ENCODE data around the gene MCCD1.

Gene MCCD1

DNA sequence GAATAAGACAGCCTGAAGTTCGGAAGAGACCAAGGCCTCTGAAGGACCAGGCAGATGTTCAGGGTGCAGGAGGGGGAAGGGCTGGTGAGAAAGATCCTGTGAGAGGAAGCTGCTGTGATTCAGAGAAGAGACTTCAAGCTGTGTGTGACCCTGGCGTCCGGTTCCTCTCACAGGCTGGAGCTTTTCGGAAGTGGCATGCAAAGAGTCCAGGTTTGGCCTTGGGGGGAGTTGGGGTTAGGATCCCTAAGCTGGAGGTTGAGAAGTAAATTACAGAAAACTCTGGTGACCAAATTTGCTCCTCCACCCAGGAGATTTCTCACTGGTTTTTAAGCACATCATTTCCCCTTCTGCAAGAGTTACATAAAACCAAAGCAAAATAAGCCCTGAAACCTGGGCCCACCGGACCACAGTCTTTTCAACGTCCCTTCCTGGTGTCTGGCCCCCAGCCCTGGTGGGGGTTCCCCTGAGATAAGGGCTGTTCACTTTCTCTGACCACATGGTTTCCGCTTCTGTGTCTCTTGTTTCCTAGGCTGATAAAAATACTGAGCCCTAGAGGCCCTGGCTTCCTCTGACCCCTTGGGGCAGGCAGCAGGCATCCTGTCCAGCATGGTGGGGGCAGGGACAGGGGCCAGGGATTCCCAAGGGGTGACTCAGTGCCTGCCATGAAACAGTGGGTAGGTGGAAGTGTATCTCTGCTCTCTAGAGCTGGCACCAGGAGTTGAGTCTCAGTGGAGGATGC is 31.4 kb downstream of the MCCD1 start:
- no peak for DNase-seq
- no peak for TF ChIP-seq GATA1 (IDR thresholded peaks at IDR 0.05; ENCODE audit: low read depth, low read length)

DNA sequence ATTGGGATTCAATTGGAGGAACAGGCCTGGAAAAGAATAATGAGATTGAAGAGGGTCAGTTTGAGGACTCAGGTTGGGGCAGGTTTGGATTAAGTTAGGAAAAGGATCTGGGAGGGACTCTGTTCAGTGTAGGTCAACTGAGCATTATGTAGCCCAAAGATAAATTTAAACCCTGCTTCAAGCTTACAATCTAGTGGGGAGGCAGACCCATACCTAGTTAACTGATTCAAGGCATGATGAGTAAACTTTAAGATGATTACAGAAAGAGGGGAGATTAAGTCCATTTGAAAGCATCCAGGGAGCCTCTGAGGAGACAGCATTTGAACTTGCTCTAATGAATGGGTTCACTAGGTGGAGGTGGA is 31.9 kb downstream of the MCCD1 start:
- TF ChIP-seq GATA1 (IDR thresholded peaks at IDR 0.05; ENCODE audit: low read depth, low read length) (no peak), POLR2A (IDR thresholded peaks at IDR 0.05; ENCODE audit: low read length) (no peak)

DNA sequence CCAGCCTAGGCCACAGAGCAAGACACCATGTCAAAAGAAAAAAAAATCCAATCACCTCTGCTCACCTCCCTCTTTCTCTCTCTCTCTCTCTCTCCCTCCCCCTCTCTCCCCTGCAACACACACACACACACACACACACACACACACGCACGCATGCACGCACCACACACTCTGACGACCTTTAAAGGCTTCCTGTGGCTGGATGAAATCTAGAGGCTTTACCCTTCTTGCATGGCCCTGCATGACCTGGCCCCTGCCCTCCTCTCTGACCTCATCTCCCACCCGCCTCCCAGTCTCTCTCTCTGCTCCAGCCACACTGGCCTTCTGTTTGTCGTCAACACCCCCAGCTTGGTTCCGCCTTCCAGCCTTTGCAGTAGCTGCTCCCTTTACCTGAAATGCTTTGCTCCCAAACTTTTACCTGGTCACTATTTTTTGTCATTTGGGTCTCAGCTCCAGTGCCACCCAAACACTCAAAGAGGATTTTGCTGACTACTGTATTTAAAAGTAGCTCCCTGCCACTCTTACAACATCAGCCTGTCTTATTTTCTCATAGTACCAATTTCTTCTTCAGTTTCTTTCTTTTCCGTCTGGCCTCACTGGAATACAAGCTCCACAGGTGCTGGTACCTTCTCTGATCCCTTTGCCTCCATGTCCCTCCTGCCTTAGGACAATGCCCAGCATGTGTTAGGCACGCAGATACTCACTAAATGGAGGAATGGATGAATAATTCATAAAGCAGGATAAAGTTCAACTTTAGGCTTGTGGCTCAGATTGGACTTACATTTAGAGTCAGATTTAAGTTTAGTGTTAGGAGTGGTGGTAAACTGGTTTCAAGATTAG is 39.0 kb downstream of the MCCD1 start:
- TF ChIP-seq GATA1 (IDR thresholded peaks at IDR 0.05; ENCODE audit: low read depth, low read length) (no peak), POLR2A (IDR thresholded peaks at IDR 0.05; ENCODE audit: low read length) (no peak)
- no peak for DNase-seq

More for the DNA sequence above, 31.9 kb downstream of the MCCD1 start:
- no peak for DNase-seq

DNA sequence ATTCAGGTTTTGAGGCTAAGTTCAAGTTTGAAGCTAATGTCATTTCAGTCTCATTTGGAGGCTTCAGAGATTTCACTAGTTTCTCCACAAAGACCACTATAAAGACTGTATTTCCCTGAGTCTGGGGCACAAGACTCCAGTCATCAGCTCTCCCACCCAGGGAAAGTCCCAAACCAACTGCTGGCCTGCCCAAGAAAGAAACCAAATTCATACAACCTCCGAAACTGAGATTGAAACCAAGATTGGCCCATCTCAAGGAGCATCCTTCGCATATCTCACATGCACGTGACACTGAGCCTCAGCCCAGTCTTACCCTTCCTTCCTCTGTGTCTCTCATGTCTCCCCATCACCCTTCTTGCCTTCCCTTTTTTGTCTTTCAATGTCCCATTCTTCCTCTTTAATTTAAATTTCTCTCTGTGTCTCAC is 39.8 kb downstream of the MCCD1 start:
- DNase-seq, result no peak
- TF ChIP-seq GATA1 (IDR thresholded peaks at IDR 0.05; ENCODE audit: low read depth, low read length) (no peak), POLR2A (IDR thresholded peaks at IDR 0.05; ENCODE audit: low read length) (no peak)

DNA sequence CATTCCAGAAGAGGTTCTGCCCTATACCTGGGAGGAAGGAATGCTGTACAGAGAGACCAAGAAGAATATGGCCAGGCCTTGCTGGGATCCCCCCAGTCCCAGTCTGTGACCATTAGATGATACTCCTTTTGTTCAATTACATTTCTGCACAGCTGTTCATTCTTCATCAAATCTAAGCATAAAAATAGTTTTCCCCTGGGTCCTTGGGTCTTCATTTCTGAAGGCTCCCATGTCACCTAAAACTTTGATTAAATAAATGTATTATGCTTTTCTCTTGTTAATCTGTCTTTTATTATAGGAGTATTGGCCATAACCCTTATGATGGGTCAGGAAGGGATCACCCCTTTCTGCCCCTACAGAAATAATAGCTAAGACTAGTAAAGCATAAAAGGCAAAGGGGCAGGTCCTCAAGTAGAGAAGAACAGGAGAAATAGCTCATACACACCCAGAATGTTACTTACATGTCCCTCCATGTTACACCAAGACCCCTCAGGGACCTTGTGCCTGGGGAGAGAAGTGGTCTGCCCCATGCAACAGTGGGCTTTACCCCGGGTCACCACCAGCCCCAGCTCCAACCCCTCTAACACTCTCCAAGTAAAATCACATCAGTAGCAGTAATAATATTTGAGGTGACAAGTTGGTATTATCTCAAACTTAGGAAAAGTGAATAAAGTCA is 41.2 kb downstream of the MCCD1 start:
- no peak for DNase-seq
- TF ChIP-seq GATA1 (IDR thresholded peaks at IDR 0.05; ENCODE audit: low read depth, low read length) (no peak), POLR2A (IDR thresholded peaks at IDR 0.05; ENCODE audit: low read length) (no peak)

DNA sequence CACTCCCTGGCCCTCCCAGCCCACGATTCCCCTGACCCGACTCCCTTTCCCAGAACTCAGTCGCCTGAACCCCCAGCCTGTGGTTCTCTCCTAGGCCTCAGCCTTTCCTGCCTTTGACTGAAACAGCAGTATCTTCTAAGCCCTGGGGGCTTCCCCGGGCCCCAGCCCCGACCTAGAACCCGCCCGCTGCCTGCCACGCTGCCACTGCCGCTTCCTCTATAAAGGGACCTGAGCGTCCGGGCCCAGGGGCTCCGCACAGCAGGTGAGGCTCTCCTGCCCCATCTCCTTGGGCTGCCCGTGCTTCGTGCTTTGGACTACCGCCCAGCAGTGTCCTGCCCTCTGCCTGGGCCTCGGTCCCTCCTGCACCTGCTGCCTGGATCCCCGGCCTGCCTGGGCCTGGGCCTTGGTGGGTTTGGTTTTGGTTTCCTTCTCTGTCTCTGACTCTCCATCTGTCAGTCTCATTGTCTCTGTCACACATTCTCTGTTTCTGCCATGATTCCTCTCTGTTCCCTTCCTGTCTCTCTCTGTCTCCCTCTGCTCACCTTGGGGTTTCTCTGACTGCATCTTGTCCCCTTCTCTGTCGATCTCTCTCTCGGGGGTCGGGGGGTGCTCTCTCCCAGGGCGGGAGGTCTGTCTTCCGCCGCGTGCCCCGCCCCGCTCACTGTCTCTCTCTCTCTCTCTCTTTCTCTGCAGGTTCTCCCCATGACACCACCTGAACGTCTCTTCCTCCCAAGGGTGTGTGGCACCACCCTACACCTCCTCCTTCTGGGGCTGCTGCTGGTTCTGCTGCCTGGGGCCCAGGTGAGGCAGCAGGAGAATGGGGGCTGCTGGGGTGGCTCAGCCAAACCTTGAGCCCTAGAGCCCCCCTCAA is 43.5 kb downstream of the MCCD1 start, which contains the start of gene LTA:
Gene LTA, plus strand, starts transcription at position 249 of the 871 bp plus-strand sequence. Its CDS starts 454 bp downstream, at position 703.
- DNase-seq, result no peak
- TF ChIP-seq POLR2A (IDR thresholded peaks at IDR 0.05; ENCODE audit: low read length), result no peak
- TF ChIP-seq GATA1 (IDR thresholded peaks at IDR 0.05; ENCODE audit: low read depth, low read length), result no peak

DNA sequence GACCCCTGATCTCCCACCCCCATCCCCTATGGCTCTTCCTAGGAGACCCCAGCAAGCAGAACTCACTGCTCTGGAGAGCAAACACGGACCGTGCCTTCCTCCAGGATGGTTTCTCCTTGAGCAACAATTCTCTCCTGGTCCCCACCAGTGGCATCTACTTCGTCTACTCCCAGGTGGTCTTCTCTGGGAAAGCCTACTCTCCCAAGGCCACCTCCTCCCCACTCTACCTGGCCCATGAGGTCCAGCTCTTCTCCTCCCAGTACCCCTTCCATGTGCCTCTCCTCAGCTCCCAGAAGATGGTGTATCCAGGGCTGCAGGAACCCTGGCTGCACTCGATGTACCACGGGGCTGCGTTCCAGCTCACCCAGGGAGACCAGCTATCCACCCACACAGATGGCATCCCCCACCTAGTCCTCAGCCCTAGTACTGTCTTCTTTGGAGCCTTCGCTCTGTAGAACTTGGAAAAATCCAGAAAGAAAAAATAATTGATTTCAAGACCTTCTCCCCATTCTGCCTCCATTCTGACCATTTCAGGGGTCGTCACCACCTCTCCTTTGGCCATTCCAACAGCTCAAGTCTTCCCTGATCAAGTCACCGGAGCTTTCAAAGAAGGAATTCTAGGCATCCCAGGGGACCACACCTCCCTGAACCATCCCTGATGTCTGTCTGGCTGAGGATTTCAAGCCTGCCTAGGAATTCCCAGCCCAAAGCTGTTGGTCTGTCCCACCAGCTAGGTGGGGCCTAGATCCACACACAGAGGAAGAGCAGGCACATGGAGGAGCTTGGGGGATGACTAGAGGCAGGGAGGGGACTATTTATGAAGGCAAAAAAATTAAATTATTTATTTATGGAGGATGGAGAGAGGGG is 44.7 kb downstream of the MCCD1 start:
- TF ChIP-seq GATA1 (IDR thresholded peaks at IDR 0.05; ENCODE audit: low read depth, low read length) (no peak), POLR2A (IDR thresholded peaks at IDR 0.05; ENCODE audit: low read length) (no peak)
- DNase-seq, result no peak

DNA sequence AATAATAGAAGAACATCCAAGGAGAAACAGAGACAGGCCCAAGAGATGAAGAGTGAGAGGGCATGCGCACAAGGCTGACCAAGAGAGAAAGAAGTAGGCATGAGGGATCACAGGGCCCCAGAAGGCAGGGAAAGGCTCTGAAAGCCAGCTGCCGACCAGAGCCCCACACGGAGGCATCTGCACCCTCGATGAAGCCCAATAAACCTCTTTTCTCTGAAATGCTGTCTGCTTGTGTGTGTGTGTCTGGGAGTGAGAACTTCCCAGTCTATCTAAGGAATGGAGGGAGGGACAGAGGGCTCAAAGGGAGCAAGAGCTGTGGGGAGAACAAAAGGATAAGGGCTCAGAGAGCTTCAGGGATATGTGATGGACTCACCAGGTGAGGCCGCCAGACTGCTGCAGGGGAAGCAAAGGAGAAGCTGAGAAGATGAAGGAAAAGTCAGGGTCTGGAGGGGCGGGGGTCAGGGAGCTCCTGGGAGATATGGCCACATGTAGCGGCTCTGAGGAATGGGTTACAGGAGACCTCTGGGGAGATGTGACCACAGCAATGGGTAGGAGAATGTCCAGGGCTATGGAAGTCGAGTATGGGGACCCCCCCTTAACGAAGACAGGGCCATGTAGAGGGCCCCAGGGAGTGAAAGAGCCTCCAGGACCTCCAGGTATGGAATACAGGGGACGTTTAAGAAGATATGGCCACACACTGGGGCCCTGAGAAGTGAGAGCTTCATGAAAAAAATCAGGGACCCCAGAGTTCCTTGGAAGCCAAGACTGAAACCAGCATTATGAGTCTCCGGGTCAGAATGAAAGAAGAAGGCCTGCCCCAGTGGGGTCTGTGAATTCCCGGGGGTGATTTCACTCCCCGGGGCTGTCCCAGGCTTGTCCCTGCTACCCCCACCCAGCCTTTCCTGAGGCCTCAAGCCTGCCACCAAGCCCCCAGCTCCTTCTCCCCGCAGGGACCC is 45.6 kb downstream of the MCCD1 start:
- no peak for TF ChIP-seq POLR2A (IDR thresholded peaks at IDR 0.05; ENCODE audit: low read length)
- TF ChIP-seq GATA1 (IDR thresholded peaks at IDR 0.05; ENCODE audit: low read depth, low read length), result no peak
- no peak for DNase-seq

DNA sequence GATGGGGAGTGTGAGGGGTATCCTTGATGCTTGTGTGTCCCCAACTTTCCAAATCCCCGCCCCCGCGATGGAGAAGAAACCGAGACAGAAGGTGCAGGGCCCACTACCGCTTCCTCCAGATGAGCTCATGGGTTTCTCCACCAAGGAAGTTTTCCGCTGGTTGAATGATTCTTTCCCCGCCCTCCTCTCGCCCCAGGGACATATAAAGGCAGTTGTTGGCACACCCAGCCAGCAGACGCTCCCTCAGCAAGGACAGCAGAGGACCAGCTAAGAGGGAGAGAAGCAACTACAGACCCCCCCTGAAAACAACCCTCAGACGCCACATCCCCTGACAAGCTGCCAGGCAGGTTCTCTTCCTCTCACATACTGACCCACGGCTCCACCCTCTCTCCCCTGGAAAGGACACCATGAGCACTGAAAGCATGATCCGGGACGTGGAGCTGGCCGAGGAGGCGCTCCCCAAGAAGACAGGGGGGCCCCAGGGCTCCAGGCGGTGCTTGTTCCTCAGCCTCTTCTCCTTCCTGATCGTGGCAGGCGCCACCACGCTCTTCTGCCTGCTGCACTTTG is 46.7 kb downstream of the MCCD1 start, which contains the start of gene TNF:
Gene TNF, plus strand, starts transcription at position 231 of the 567 bp plus-strand sequence. Its CDS starts 177 bp downstream, at position 408.
- TF ChIP-seq POLR2A (IDR thresholded peaks at IDR 0.05; ENCODE audit: low read length), result peak; percentile 40
- TF ChIP-seq GATA1 (IDR thresholded peaks at IDR 0.05; ENCODE audit: low read depth, low read length), result no peak
- DNase-seq, result no peak

DNA sequence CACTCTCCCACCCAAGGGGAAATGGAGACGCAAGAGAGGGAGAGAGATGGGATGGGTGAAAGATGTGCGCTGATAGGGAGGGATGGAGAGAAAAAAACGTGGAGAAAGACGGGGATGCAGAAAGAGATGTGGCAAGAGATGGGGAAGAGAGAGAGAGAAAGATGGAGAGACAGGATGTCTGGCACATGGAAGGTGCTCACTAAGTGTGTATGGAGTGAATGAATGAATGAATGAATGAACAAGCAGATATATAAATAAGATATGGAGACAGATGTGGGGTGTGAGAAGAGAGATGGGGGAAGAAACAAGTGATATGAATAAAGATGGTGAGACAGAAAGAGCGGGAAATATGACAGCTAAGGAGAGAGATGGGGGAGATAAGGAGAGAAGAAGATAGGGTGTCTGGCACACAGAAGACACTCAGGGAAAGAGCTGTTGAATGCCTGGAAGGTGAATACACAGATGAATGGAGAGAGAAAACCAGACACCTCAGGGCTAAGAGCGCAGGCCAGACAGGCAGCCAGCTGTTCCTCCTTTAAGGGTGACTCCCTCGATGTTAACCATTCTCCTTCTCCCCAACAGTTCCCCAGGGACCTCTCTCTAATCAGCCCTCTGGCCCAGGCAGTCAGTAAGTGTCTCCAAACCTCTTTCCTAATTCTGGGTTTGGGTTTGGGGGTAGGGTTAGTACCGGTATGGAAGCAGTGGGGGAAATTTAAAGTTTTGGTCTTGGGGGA is 47.4 kb downstream of the MCCD1 start:
- no peak for DNase-seq

More for the DNA sequence above, 47.4 kb downstream of the MCCD1 start:
- no peak for TF ChIP-seq GATA1 (IDR thresholded peaks at IDR 0.05; ENCODE audit: low read depth, low read length)
- no peak for TF ChIP-seq POLR2A (IDR thresholded peaks at IDR 0.05; ENCODE audit: low read length)

All from erythroblast (primary cell).